ENCODE measurements around the gene NCAPD3.

NCAPD3 gene

GRCh38 chr11:134155456-134155855, 68.3 kb downstream of the NCAPD3 start:
- no peak for DNase-seq

GRCh38 chr11:134154441-134154840, 69.3 kb downstream of the NCAPD3 start:
- DNase-seq, result no peak

DNA sequence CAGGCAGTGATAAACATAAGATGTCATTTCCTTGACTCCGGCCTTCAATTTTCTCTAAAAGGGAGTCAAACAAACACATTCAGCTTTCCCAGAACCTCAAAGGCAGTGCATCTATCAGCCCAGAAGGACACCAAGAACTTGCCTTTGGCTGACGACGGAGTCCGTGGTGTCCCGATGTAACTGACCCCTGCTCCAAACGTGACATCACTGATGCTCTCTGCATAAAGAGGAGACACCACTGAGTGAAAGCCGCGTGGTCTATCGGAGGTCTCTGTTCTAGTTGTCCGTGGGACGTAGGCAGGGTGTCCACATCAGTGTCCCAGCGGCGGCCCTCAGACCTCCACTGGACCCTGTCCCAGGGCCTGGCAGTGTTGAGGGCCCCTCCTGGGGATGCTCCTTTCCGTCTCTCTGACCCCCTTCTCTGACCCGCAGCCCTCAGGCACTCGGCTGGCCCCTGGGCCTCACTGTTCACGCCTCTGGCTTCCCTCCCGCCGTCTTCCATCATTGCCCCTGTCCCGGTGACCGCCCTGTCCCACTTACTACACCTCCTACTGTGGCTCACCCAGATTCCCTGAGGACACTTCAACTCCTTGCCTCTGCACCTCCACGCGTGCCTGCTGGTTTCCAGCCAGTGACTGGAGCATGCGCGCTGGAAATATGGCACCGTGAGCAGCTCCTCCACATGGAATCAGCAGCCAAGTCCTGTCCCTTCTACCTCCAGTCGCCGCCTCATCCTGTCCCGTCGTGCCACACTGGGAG, 70.4 kb downstream of the NCAPD3 start:
- no peak for DNase-seq

- DNase-seq, result no peak
These were observed 71.1 kb downstream of the NCAPD3 start for GRCh38 chr11:134152696-134153095.

DNA sequence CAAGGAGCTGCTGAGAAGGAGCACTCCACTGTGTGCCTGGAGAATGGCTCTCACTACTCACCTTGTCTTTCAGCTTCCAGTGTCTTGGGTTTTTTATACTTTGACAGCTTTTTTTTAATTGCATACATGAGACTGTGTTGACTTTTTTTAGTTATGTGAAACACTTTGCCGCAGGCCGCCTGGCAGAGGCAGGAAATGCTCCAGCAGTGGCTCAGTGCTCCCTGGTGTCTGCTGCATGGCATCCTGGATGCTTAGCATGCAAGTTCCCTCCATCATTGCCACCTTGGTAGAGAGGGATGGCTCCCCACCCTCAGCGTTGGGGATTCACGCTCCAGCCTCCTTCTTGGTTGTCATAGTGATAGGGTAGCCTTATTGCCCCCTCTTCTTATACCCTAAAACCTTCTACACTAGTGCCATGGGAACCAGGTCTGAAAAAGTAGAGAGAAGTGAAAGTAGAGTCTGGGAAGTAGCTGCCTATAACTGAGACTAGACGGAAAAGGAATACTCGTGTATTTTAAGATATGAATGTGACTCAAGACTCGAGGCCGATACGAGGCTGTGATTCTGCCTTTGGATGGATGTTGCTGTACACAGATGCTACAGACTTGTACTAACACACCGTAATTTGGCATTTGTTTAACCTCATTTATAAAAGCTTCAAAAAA, 72.6 kb downstream of the NCAPD3 start:
- no peak for DNase-seq

DNA sequence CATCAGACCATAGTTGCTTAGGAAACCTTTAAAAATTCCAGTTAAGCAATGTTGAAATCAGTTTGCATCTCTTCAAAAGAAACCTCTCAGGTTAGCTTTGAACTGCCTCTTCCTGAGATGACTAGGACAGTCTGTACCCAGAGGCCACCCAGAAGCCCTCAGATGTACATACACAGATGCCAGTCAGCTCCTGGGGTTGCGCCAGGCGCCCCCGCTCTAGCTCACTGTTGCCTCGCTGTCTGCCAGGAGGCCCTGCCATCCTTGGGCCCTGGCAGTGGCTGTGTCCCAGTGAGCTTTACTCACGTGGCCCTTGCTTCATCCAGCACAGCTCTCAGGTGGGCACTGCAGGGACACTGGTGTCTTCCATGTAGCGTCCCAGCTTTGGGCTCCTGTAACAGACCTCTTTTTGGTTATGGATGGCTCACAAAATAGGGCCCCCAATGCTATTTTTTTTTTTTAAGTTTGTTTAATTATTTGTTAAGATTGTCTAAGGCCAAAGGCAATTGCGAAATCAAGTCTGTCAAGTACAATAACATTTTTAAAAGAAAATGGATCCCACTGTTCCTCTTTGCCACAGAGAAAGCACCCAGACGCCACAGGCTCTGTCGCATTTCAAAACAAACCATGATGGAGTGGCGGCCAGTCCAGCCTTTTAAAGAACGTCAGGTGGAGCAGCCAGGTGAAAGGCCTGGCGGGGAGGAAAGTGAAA, 73.4 kb downstream of the NCAPD3 start:
- DNase-seq, result no peak

DNA sequence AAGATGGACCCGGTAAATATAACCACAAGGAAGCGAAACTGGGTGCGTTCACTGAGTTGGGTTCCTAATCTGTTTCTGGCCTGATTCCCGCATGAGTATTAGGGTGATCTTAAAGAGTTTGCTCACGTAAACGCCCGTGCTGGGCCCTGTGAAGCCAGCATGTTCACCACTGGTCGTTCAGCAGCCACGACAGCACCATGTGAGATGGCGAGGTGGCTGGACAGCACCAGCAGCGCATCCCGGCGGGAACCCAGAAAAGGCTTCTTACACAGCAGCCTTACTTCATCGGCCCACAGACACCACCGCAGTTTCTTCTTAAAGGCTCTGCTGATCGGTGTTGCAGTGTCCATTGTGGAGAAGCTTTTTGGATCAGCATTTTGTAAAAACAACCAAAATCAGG, 74.4 kb downstream of the NCAPD3 start:
- no peak for DNase-seq

DNA sequence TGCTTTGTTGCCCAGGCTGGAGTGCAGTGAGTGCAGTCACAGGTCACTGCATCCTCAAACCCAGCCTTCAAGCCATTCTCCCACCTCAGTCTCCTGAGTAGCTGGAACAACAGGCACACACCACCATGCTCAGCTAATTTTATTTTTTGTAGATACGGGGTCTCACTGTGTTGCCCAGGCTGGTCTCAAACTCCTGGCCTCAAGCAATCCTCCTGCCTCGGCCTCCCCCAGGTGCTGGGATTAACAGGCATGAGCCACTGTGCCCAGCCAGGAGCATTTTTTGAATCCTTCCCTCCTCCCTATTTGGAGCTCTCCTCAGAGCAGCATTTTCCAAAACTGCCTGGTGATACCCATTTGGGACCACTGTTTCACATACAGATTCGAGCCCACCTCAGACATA, 77.2 kb downstream of the NCAPD3 start:
- DNase-seq, result no peak

- no peak for DNase-seq
These were observed 78.1 kb downstream of the NCAPD3 start for GRCh38 chr11:134145715-134146114.

GRCh38 chr11:134144744-134145143, 79.0 kb downstream of the NCAPD3 start:
- no peak for DNase-seq

DNA sequence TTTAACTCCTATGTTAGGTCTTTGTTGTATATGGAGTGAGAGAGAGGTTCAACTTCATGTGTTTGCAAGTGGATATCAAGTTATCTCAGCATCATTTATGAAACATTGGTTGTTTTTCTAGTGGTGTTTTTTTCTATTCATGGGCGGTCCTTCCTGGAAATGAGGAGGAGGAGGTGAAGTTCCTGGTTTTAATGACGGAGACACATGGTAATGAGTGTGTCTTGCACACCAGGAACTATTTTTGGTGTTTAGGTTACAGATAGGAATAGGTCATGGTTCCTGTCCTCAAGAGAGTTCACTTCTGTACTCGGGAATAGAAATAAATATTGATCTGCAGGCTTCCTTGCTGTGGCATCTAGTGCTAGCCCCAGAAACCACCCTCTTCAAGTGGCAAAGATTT, 80.0 kb downstream of the NCAPD3 start:
- DNase-seq, result no peak

- no peak for DNase-seq
These were observed 81.2 kb downstream of the NCAPD3 start for GRCh38 chr11:134142536-134142935.

GRCh38 chr11:134140961-134141490, 82.7 kb downstream of the NCAPD3 start:
- DNase-seq, result no peak

- DNase-seq, result peak; percentile 62
These were observed 83.9 kb downstream of the NCAPD3 start for GRCh38 chr11:134139873-134140331.

- no peak for DNase-seq
These were observed 84.4 kb downstream of the NCAPD3 start for GRCh38 chr11:134139303-134139872.

- DNase-seq, result no peak
These were observed 85.4 kb downstream of the NCAPD3 start for GRCh38 chr11:134138376-134138775.

GRCh38 chr11:134134167-134134566, 89.6 kb downstream of the NCAPD3 start:
- no peak for DNase-seq

- DNase-seq, result no peak
These were observed 91.0 kb downstream of the NCAPD3 start for GRCh38 chr11:134132808-134133207.

DNA sequence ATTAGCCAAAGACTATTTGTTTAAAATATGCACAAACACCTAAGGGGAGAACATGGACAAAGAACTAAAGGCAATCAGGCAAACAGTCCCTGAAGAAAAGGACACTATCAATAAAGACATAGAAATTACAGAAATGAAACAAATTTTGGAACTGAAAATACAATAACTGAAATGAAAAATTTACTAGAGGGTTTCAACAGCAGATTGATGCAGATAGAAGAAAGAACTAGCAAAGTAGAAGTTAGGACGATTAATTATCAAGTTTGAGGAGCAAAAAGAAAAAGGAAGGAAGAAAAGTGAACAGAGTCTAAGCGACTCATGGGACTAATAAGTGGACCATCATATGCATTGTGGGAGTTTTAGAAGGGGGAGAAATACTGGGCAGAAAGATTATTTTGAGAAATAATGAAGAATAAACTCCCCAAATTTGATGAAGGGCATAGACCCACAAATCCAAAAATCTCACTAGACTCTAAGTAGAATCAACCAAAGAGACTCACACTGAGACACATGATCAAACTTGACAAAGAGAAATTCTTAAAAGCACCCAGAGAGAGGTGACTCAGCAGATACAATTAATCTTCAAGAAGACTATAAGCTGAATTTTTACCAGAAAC, 92.0 kb downstream of the NCAPD3 start:
- DNase-seq, result no peak

GRCh38 chr11:134126217-134126822, 97.4 kb downstream of the NCAPD3 start:
- peak; percentile 72 for DNase-seq

- no peak for DNase-seq
These were observed 98.3 kb downstream of the NCAPD3 start for GRCh38 chr11:134125507-134125906.

Measured in amniotic stem cell (primary cell).